ENCODE results near the gene NCKAP1.

Gene NCKAP1

GRCh38 chr2:182867426-182868053, 170.7 kb downstream of the NCKAP1 start:
- no peak for DNase-seq (ENCODE audit: low spot score)

- no peak for DNase-seq (ENCODE audit: low spot score)
These were observed 171.5 kb downstream of the NCKAP1 start, which contains the start of gene FRZB for GRCh38 chr2:182866461-182867406. FRZB (minus strand) TSS chr2:182866637; CDS start chr2:182866552, 85 bp downstream.

GRCh38 chr2:182866095-182866460, 172.2 kb downstream of the NCKAP1 start:
- DNase-seq (ENCODE audit: low spot score), result no peak

- no peak for DNase-seq (ENCODE audit: low spot score)
These were observed 173.2 kb downstream of the NCKAP1 start for GRCh38 chr2:182864949-182865570.

- DNase-seq (ENCODE audit: low spot score), result no peak
These were observed 174.6 kb downstream of the NCKAP1 start for GRCh38 chr2:182863642-182864041.

- DNase-seq (ENCODE audit: low spot score), result no peak
These were observed 176.2 kb downstream of the NCKAP1 start for GRCh38 chr2:182862091-182862490.

GRCh38 chr2:182860858-182861257, 177.4 kb downstream of the NCKAP1 start:
- DNase-seq (ENCODE audit: low spot score), result no peak

All from CD4-positive, alpha-beta T cell treated with Interleukin-6 at 100 ng/mL for 8 hours (primary cell).